ENCODE measurements around the gene KRTAP19-7.

Gene KRTAP19-7

DNA sequence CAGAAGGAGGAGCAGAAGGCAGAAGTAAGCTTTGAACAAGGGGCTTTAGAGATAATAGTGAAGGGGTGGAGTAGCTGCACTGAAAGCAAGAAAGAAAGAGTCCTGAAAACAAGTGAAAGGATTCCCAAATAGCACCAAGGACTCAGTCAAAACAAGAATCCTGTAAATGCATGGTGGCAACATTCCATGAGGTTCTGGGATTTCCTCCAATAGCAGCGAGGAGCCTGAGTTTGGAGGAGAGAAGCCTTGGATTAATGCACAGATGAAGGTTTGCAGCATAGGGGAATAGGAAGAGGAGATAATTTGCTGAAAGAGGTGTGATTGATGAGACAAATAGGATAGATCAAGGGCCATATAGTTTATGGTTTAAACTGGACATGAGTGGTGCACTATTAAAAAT is 18.2 kb upstream of the KRTAP19-7 start:
- H3K36me3 ChIP-seq (replicated peaks; ENCODE audit: low read depth, low read length) = no peaks in the 10 kb centered on the region
- no peaks in the 10 kb centered on the region for H3K27me3 ChIP-seq (ENCODE audit: low read depth, low read length)
- H2AFZ ChIP-seq (ENCODE audit: low read depth, low read length) = no peak overlapping the region
- H4K20me1 ChIP-seq (ENCODE audit: insufficient read depth, low read length) = no peaks in the 10 kb centered on the region
- H3K9ac ChIP-seq (ENCODE audit: low read length) = no peak overlapping the region
- no peak overlapping the region for H3K4me2 ChIP-seq (ENCODE audit: low read length)
- no peaks in the 10 kb centered on the region for H3K4me1 ChIP-seq (ENCODE audit: low read length)
- no peaks in the 10 kb centered on the region for H3K9me3 ChIP-seq (ENCODE audit: insufficient read depth, low read length)
- no peak overlapping the region for H3K4me3 ChIP-seq (ENCODE audit: low read length)
- TF ChIP-seq, protein P1, sequence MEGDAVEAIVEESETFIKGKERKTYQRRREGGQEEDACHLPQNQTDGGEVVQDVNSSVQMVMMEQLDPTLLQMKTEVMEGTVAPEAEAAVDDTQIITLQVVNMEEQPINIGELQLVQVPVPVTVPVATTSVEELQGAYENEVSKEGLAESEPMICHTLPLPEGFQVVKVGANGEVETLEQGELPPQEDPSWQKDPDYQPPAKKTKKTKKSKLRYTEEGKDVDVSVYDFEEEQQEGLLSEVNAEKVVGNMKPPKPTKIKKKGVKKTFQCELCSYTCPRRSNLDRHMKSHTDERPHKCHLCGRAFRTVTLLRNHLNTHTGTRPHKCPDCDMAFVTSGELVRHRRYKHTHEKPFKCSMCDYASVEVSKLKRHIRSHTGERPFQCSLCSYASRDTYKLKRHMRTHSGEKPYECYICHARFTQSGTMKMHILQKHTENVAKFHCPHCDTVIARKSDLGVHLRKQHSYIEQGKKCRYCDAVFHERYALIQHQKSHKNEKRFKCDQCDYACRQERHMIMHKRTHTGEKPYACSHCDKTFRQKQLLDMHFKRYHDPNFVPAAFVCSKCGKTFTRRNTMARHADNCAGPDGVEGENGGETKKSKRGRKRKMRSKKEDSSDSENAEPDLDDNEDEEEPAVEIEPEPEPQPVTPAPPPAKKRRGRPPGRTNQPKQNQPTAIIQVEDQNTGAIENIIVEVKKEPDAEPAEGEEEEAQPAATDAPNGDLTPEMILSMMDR (IDR thresholded peaks at IDR 0.05; ENCODE audit: low read depth, low read length) = no peak
- no peak for TF ChIP-seq EZH2phosphoT487 (IDR thresholded peaks at IDR 0.05; ENCODE audit: low read depth)
- no peaks in the 10 kb centered on the region for H3K79me2 ChIP-seq (ENCODE audit: low read length)
- no peak overlapping the region for H3K27ac ChIP-seq (ENCODE audit: low read length)

DNA sequence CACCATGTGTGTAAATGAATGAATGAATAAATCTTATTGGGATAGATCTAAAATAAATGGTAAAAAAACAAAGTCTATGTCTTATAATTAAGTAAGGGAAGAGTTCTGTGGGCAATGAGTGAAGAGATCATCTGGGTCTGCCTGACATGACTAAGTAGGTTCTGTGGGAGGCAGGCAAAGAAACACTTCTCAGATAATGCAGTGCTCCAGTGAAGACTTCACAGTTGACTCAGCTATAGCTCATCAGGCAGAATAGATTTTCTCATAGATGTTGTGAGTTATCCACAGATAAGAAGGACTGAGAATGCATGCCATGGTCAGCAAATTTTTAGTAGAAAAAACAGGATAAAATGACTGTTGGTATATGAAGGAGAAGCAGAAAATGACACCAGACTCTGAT is 16.7 kb upstream of the KRTAP19-7 start:
- H3K27ac ChIP-seq (ENCODE audit: low read length) = no peak overlapping the region
- no peak overlapping the region for H3K4me2 ChIP-seq (ENCODE audit: low read length)
- TF ChIP-seq EZH2phosphoT487 (IDR thresholded peaks at IDR 0.05; ENCODE audit: low read depth) = no peak
- TF ChIP-seq, protein P1 (IDR thresholded peaks at IDR 0.05; ENCODE audit: low read depth, low read length) = no peak
- H3K4me1 ChIP-seq (ENCODE audit: low read length) = no peaks in the 10 kb centered on the region
- no peaks in the 10 kb centered on the region for H4K20me1 ChIP-seq (ENCODE audit: insufficient read depth, low read length)
- H3K36me3 ChIP-seq (replicated peaks; ENCODE audit: low read depth, low read length) = no peaks in the 10 kb centered on the region
- H3K79me2 ChIP-seq (ENCODE audit: low read length) = no peaks in the 10 kb centered on the region
- H2AFZ ChIP-seq (ENCODE audit: low read depth, low read length) = no peak overlapping the region
- no peaks in the 10 kb centered on the region for H3K27me3 ChIP-seq (ENCODE audit: low read depth, low read length)
- no peaks in the 10 kb centered on the region for H3K9me3 ChIP-seq (ENCODE audit: insufficient read depth, low read length)
- no peak overlapping the region for H3K9ac ChIP-seq (ENCODE audit: low read length)
- H3K4me3 ChIP-seq (ENCODE audit: low read length) = no peak overlapping the region

DNA sequence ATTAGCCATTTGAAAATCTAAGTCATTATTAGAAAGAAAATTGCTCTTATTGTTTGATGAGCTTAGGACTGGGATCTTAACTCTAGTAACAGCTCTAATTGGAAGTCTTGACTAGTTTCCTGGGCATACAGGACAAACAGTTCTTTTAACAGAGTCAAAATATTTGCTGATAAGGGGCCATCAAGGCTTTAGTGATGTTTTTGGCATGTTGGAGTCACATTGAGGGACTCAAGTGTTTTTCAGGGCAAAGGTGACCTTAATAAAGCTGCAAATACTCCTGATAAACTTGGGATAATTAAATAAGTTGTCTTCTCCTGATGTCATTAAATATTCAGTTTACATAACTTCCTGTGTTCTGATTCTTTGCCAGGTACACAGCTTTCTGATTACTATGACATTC is 6.5 kb upstream of the KRTAP19-7 start:
- no peak overlapping the region for H2AFZ ChIP-seq (ENCODE audit: low read depth, low read length)
- no peak overlapping the region for H3K27ac ChIP-seq (ENCODE audit: low read length)
- no peaks in the 10 kb centered on the region for H3K27me3 ChIP-seq (ENCODE audit: low read depth, low read length)
- H3K79me2 ChIP-seq (ENCODE audit: low read length) = no peaks in the 10 kb centered on the region
- TF ChIP-seq EZH2phosphoT487 (IDR thresholded peaks at IDR 0.05; ENCODE audit: low read depth) = no peak
- TF ChIP-seq, protein P1 (IDR thresholded peaks at IDR 0.05; ENCODE audit: low read depth, low read length) = no peak
- no peaks in the 10 kb centered on the region for H3K36me3 ChIP-seq (replicated peaks; ENCODE audit: low read depth, low read length)
- H3K4me1 ChIP-seq (ENCODE audit: low read length) = no peaks in the 10 kb centered on the region
- no peak overlapping the region for H3K4me2 ChIP-seq (ENCODE audit: low read length)
- no peak overlapping the region for H3K4me3 ChIP-seq (ENCODE audit: low read length)
- no peak overlapping the region for H3K9ac ChIP-seq (ENCODE audit: low read length)
- no peaks in the 10 kb centered on the region for H4K20me1 ChIP-seq (ENCODE audit: insufficient read depth, low read length)
- no peaks in the 10 kb centered on the region for H3K9me3 ChIP-seq (ENCODE audit: insufficient read depth, low read length)

DNA sequence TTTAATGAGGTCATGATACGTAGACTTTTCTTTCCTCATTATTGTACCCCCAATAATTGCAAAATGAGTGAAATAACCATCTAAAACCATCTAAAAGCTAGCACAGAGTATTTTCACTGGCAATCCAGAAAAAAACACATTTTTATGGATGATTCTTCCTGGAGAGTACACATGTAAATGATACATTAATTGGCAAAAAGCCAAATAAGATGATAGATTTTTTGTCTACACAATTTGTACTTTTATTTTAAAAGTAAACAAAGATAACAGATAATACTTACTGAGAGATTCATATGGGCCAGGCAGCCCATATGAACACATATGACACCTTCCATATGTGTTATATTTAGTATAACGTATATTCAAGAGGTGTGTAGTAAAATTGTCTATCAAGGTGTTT is 2.5 kb upstream of the KRTAP19-7 start:
- no peak overlapping the region for H3K4me3 ChIP-seq (ENCODE audit: low read length)
- no peak overlapping the region for H2AFZ ChIP-seq (ENCODE audit: low read depth, low read length)
- no peaks in the 10 kb centered on the region for H3K4me1 ChIP-seq (ENCODE audit: low read length)
- H3K4me2 ChIP-seq (ENCODE audit: low read length) = no peak overlapping the region
- H3K27me3 ChIP-seq (ENCODE audit: low read depth, low read length) = no peaks in the 10 kb centered on the region
- H3K79me2 ChIP-seq (ENCODE audit: low read length) = no peaks in the 10 kb centered on the region
- no peak overlapping the region for H3K9ac ChIP-seq (ENCODE audit: low read length)
- H3K36me3 ChIP-seq (replicated peaks; ENCODE audit: low read depth, low read length) = no peaks in the 10 kb centered on the region
- TF ChIP-seq EZH2phosphoT487 (IDR thresholded peaks at IDR 0.05; ENCODE audit: low read depth) = no peak
- TF ChIP-seq, protein P1 (IDR thresholded peaks at IDR 0.05; ENCODE audit: low read depth, low read length) = no peak
- H3K27ac ChIP-seq (ENCODE audit: low read length) = no peak overlapping the region
- H3K9me3 ChIP-seq (ENCODE audit: insufficient read depth, low read length) = no peaks in the 10 kb centered on the region
- no peaks in the 10 kb centered on the region for H4K20me1 ChIP-seq (ENCODE audit: insufficient read depth, low read length)
